Stomach (tissue), 9 donors: ENCODE measurements around the gene DGCR8. TPM values are rescaled to one million over a fixed set of nuclear protein-coding genes. Genes with fewer than 3 reads are reported as not detected.

Source experiments
- DNase-seq, 2 donors: peaks; one replicate each; pipeline versions ENCODE4 v3.0.0 to v3.0.0-alpha.2; 2013 to 2019
- H3K27ac ChIP-seq, 5 donors: fragments of 200-600 bp in 4 of 5; sonication (generic) in 4 of 5; one replicate each; pipeline ENCODE4 v1.5.1; 2013 to 2019; ENCODE audit warnings: mild to moderate bottlenecking in 1 of 5, moderate library complexity in 1 of 5
- H3K27me3 ChIP-seq, 3 donors: fragments of 200-600 bp; sonication (generic); one replicate each; pipeline ENCODE4 v1.5.1; 2017 to 2019; ENCODE audit warnings: mixed run types in 1 of 3
- H3K36me3 ChIP-seq, 4 donors: fragments of 200-600 bp; sonication (generic); 1 replicate in 3 of 4; 2 replicates in 1 of 4; pipeline ENCODE4 v1.5.1; 2016 to 2019
- H3K4me1 ChIP-seq, 4 donors: fragments of 200-600 bp; sonication (generic); one replicate each; pipeline ENCODE4 v1.5.1; 2016 to 2019
- H3K4me3 ChIP-seq, 4 donors: fragments of 200-600 bp; sonication (generic) in 3 of 4; one replicate each; pipeline ENCODE4 v1.5.1; 2016 to 2019; ENCODE audit warnings: mild to moderate bottlenecking in 1 of 4
- H3K9me3 ChIP-seq, 4 donors: fragments of 200-600 bp; sonication (generic); one replicate each; pipeline ENCODE4 v1.5.1; 2016 to 2019
- CTCF ChIP-seq, 7 experiments: fragments of 450-650 bp in 4 of 7; fragments of 200-600 bp in 3 of 7; sonication (generic) in 3 of 7; IDR thresholded peaks; one replicate each; pipeline ENCODE4 v1.5.1; 2016 to 2019; ENCODE audit warnings: antibody characterized with exemption in 7 of 7, control low read depth in 2 of 7, mild to moderate bottlenecking in 1 of 7
- EP300 ChIP-seq: sonication (generic); formaldehyde crosslinking; IDR thresholded peaks from one replicate; pipeline ENCODE4 v1.6.1; 2017; ENCODE audit warnings: antibody characterized with exemption
- POLR2A ChIP-seq, 4 donors: fragments of 450-650 bp; IDR thresholded peaks; one replicate each; pipeline ENCODE4 v1.6.1; 2016; ENCODE audit warnings: antibody characterized with exemption in 4 of 4, control low read depth in 2 of 4, mild to moderate bottlenecking in 1 of 4, moderate library complexity in 1 of 4
- POLR2AphosphoS5 ChIP-seq, 3 donors: sonication (generic); formaldehyde crosslinking; IDR thresholded peaks; one replicate each; pipeline ENCODE4 v1.6.1; 2016; ENCODE audit warnings: antibody characterized with exemption in 3 of 3
- WGBS, 5 donors: extraction: QIAGEN DNeasy Blood & Tissue Kit in 3 of 5; methylation state at CpG; one replicate each; pipeline versions ENCODE4 v1.1.5 to v1.1.7; 2013 to 2018; 5-methylcytosine and 5-hydroxymethylcytosine counted together
- intact Hi-C: fragments of 100-400 bp; cut with DNase I; formaldehyde crosslinking; loops from one replicate; pipeline ENCODE4 v1.15.1; 2023; ENCODE audit warnings: low total_unique reads
- polyA plus RNA-seq, 3 donors: library from polyadenylated mRNA; stranded (reverse); fragments of 200-250 nt; gene quantifications; one replicate each; pipeline ENCODE4 v1.2.3, GENCODE V29; 2013
- total RNA-seq, 5 donors: library from RNA; depleted of rRNA; stranded (reverse); fragments of >200 nt; gene quantifications; one replicate each; pipeline versions ENCODE4 v1.1.0 to v1.2.3, GENCODE V29; 2014 to 2016
- donor health status: healthy with polysubstance abuse.
- donor health status: Bipolar disorder and iron deficiency.
- donor health status: healthy.

The DGCR8 gene
- total and polyA plus RNA-seq, 8 donors: 7.8 to 55.4 (median 30.6) TPM

GRCh38 chr22:20076627-20077172 lies 3.3 kb upstream of the DGCR8 start:
- H3K9me3 ChIP-seq: no peaks in the 10 kb centered on the region
- no peak overlapping the region for H3K27ac ChIP-seq
- H3K4me1 ChIP-seq: peaks cover 10 to 22% (median 17%) of the 10 kb centered on the region in 4 donors
- intact Hi-C loops: no loop called here
- no peak overlapping the region for H3K4me3 ChIP-seq
- no peak for TF ChIP-seq POLR2AphosphoS5 (IDR thresholded peaks at IDR 0.05)
- TF ChIP-seq CTCF (IDR thresholded peaks at IDR 0.05): no peak
- no peak for TF ChIP-seq EP300
- TF ChIP-seq POLR2A (IDR thresholded peaks at IDR 0.05): no peak
- DNase-seq: no peak
- WGBS, 5 donors: 49 to 65% (median 54%) methylated on average over 6 of the region's 6 CpGs
- no peaks in the 10 kb centered on the region for H3K36me3 ChIP-seq
- no peaks in the 10 kb centered on the region for H3K27me3 ChIP-seq

DNA sequence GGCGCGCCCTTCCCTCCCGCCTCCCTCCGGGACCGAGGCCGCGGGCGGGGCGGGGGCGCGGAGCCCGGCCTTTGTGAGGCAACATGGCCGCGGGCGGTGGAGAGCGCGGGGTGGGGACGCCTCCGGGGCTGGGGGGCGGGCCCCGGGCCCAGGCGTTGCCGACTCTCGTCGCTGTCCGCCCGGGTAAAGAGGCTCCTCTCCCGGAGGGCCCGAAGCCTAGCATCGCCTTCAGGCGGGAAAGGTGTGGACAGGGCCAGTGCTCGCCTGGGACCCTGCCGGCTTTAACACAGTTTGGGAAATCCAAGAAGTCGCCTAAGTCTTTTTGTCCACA lies 369 bp downstream of the DGCR8 start:
- Histone ChIP-seq H3K27ac (peak overlapping the region; percentile 92 to 97 (median 92)), H3K4me1 (peaks cover 43 to 57% (median 54%) of the 10 kb centered on the region in 4 donors), H3K9me3 (no peaks in the 10 kb centered on the region), H3K4me3 (peak overlapping the region; percentile 75 to 92 (median 88)), H3K36me3 (peaks cover 0 to under 1% (median 0%) of the 10 kb centered on the region in 4 donors), H3K27me3 (no peaks in the 10 kb centered on the region)
- peak; percentile 62 to 85 for DNase-seq
- WGBS, 5 donors: 0 to 1% (median 0%) methylated on average over 4 to 34 of the region's 34 CpGs
- intact Hi-C loops: no loop called here
- TF ChIP-seq EP300 (no peak), CTCF (IDR thresholded peaks at IDR 0.05) (no peak), POLR2A (IDR thresholded peaks at IDR 0.05) (no peak), POLR2AphosphoS5 (IDR thresholded peaks at IDR 0.05) (no peak)

GRCh38 chr22:20080776-20081654 lies 974 bp downstream of the DGCR8 start:
- intact Hi-C loops: no loop called here

More at GRCh38 chr22:20080776-20081654, 974 bp downstream of the DGCR8 start:
- no peaks in the 10 kb centered on the region for H3K9me3 ChIP-seq
- DNase-seq: peak in 1 of 2 donors; percentile 76
- 9 to 16% (median 12%) methylated on average over 19 to 27 of the region's 27 CpGs for WGBS, 5 donors
- TF ChIP-seq POLR2A (IDR thresholded peaks at IDR 0.05): no peak
- no peak for TF ChIP-seq EP300
- no peak for TF ChIP-seq CTCF (IDR thresholded peaks at IDR 0.05)
- TF ChIP-seq POLR2AphosphoS5 (IDR thresholded peaks at IDR 0.05): peak in 1 of 3 donors; percentile 7
- peak overlapping the region; percentile 75 to 92 (median 88) for H3K4me3 ChIP-seq
- peaks cover 3 to 6% (median 6%) of the 10 kb centered on the region in 4 donors for H3K36me3 ChIP-seq
- peaks cover 43 to 60% (median 55%) of the 10 kb centered on the region in 4 donors for H3K4me1 ChIP-seq
- no peaks in the 10 kb centered on the region for H3K27me3 ChIP-seq
- H3K27ac ChIP-seq: peak overlapping the region; percentile 92 to 97 (median 92)
